Smooth muscle cell (in vitro differentiated cells): Measurements from ENCODE around the gene RPRML. TPM values are rescaled to one million over a fixed set of nuclear protein-coding genes. Genes with fewer than 3 reads are reported as not detected.

Source experiments
- DNase-seq: peaks from one replicate; lab custom pipeline; 2025; ENCODE audit not compliant: unreplicated experiment; lab: John Stamatoyannopoulos, UW
- H2AFZ ChIP-seq: fragments of 200-600 bp; sonication (generic); 2 replicates; pipeline ENCODE4 v1.6.0; 2016; ENCODE audit warnings: antibody characterized with exemption, low read depth, mild to moderate bottlenecking
- H3F3A ChIP-seq: fragments of 200-600 bp; sonication (generic); 2 replicates; pipeline ENCODE4 v1.6.0; 2017; ENCODE audit warnings: antibody characterized with exemption, low read depth
- H3K27ac ChIP-seq: fragments of 200-600 bp; sonication (generic); 2 replicates; pipeline ENCODE4 v1.5.1; 2016; ENCODE audit warnings: low read depth, mild to moderate bottlenecking
- H3K27me3 ChIP-seq: fragments of 200-600 bp; sonication (generic); 2 replicates; pipeline ENCODE4 v1.6.1; 2016; ENCODE audit warnings: low read depth, mild to moderate bottlenecking
- H3K36me3 ChIP-seq: fragments of 200-600 bp; sonication (generic); 2 replicates; pipeline ENCODE4 v1.5.1; 2016; ENCODE audit warnings: low read depth
- H3K4me1 ChIP-seq: fragments of 200-600 bp; sonication (generic); 2 replicates; pipeline ENCODE4 v1.5.1; 2016; ENCODE audit warnings: low read depth
- H3K4me2 ChIP-seq: fragments of 200-600 bp; sonication (generic); 2 replicates; pipeline ENCODE4 v1.6.0; 2016; ENCODE audit warnings: mild to moderate bottlenecking
- H3K4me3 ChIP-seq: fragments of 200-600 bp; sonication (generic); 2 replicates; pipeline ENCODE4 v1.5.1; 2016; ENCODE audit warnings: mild to moderate bottlenecking
- H3K79me2 ChIP-seq: fragments of 200-600 bp; sonication (generic); 2 replicates; pipeline ENCODE4 v1.6.0; 2016; ENCODE audit warnings: low read depth, mild to moderate bottlenecking
- H3K9ac ChIP-seq: fragments of 200-600 bp; sonication (generic); 2 replicates; pipeline ENCODE4 v1.6.0; 2016; ENCODE audit warnings: low read depth
- H3K9me3 ChIP-seq: fragments of 200-600 bp; sonication (generic); replicated peaks from 2 replicates; pipeline ENCODE4 v1.5.1; 2016; ENCODE audit warnings: low read depth
- H4K20me1 ChIP-seq: fragments of 200-600 bp; sonication (generic); 2 replicates; pipeline ENCODE4 v1.6.0; 2016; ENCODE audit warnings: low read depth
- WGBS: methylation state at CpG from one replicate; pipeline ENCODE4 v1.1.7; 2016; ENCODE audit warnings: low lambda C conversion rate; 5-methylcytosine and 5-hydroxymethylcytosine counted together
- polyA plus RNA-seq: library from polyadenylated mRNA; unstranded; fragments of >200 nt; fragmentation: Nextera tagmentation; extraction: Ambion mirVana; gene quantifications from 2 replicates; pipeline ENCODE4 v1.2.1, GENCODE V29; 2016
- total RNA-seq: library from RNA; depleted of rRNA; stranded (reverse); fragments of >200 nt; gene quantifications from 2 replicates; pipeline ENCODE4 v1.2.3, GENCODE V29; 2014
- TF ChIP-seq, protein P1 (sequence below): fragments of 200-600 bp; sonication (generic); IDR thresholded peaks from 2 replicates; pipeline ENCODE4 v1.5.1; 2017; ENCODE audit warnings: borderline replicate concordance, mild to moderate bottlenecking, antibody characterized with exemption; ENCODE audit not compliant: insufficient read depth, poor library complexity, severe bottlenecking

RPRML gene
- total and polyA plus RNA-seq, 2 experiments from 2014 or later = not detected

DNA sequence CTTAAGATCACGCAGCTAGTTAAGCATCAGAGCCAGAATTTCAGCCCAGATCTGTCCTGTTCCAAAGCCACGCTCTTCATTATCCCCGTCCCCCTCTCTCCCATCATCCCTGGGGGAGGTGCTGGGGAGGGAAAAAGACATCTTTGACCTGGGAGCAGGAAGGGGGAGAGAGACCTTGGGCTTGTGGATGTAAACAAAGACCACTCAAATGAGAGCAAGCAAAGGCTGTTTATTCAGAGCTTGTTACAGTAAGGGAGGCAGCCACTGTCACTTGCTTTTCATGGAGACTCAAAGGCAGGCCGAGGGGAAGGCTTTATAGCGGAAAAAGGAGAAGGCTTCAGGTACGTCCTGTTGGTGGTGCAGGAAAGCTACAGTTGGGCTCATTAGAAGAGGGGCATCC, 3.5 kb upstream of the RPRML start:
- H3K4me3 ChIP-seq = no peak overlapping the region
- no peak overlapping the region for H3K9ac ChIP-seq
- WGBS = 81% methylated on average over 6 of the region's 6 CpGs
- H3F3A ChIP-seq = no peaks in the 10 kb centered on the region
- H4K20me1 ChIP-seq = peaks cover 5% of the 10 kb centered on the region
- H3K27me3 ChIP-seq = peaks cover 58% of the 10 kb centered on the region
- TF ChIP-seq, protein P1, sequence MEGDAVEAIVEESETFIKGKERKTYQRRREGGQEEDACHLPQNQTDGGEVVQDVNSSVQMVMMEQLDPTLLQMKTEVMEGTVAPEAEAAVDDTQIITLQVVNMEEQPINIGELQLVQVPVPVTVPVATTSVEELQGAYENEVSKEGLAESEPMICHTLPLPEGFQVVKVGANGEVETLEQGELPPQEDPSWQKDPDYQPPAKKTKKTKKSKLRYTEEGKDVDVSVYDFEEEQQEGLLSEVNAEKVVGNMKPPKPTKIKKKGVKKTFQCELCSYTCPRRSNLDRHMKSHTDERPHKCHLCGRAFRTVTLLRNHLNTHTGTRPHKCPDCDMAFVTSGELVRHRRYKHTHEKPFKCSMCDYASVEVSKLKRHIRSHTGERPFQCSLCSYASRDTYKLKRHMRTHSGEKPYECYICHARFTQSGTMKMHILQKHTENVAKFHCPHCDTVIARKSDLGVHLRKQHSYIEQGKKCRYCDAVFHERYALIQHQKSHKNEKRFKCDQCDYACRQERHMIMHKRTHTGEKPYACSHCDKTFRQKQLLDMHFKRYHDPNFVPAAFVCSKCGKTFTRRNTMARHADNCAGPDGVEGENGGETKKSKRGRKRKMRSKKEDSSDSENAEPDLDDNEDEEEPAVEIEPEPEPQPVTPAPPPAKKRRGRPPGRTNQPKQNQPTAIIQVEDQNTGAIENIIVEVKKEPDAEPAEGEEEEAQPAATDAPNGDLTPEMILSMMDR = no peak
- H2AFZ ChIP-seq = no peak overlapping the region
- no peak overlapping the region for H3K27ac ChIP-seq
- H3K9me3 ChIP-seq = no peaks in the 10 kb centered on the region
- H3K79me2 ChIP-seq = no peaks in the 10 kb centered on the region
- no peaks in the 10 kb centered on the region for H3K36me3 ChIP-seq
- no peak for DNase-seq
- no peak overlapping the region for H3K4me2 ChIP-seq
- peaks cover 14% of the 10 kb centered on the region for H3K4me1 ChIP-seq

DNA sequence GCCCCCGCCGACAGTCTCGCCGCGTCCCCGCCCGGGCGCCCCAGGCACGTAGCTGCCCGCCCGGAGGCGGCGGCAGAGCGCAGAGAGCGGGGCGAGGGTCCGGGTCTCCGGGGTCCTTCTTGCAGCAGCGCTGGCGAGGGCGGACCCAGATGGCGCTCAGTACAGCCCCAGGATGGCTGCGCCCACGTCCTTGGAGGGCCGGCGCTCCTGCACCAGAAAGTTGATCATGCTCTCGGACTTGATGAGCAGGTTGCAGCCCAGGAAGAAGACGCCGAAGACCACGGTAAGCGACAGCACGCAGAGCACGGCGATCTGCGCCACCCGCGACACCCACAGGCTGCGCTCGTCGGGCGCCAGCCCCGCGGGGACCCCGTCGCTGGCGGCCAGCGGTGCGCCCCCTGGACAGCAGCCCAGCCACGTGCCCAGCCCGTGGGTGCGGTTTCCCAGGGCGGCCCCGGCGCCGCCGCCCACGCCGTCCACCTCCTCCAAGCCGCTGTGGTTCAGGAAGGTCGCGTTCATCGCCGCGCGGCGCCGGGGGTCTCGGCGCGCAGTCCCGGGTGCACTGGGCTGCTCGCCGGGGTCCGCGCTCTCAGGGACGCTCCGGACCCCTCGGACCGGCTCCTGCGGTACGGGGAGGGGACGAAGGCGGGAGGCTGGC, 435 bp downstream of the RPRML start:
- Histone ChIP-seq H3K4me2 (peak overlapping the region; percentile 98), H3F3A (no peaks in the 10 kb centered on the region), H3K27me3 (peaks cover 71% of the 10 kb centered on the region), H3K4me1 (peaks cover 18% of the 10 kb centered on the region), H4K20me1 (peaks cover 15% of the 10 kb centered on the region), H3K79me2 (no peaks in the 10 kb centered on the region), H3K9me3 (no peaks in the 10 kb centered on the region), H3K9ac (no peak overlapping the region), H3K4me3 (peak overlapping the region; percentile 54), H3K27ac (no peak overlapping the region), H2AFZ (no peak overlapping the region), H3K36me3 (no peaks in the 10 kb centered on the region)
- no peak for DNase-seq
- 2% methylated on average over 80 of the region's 83 CpGs for WGBS
- TF ChIP-seq, protein P1 = no peak

DNA sequence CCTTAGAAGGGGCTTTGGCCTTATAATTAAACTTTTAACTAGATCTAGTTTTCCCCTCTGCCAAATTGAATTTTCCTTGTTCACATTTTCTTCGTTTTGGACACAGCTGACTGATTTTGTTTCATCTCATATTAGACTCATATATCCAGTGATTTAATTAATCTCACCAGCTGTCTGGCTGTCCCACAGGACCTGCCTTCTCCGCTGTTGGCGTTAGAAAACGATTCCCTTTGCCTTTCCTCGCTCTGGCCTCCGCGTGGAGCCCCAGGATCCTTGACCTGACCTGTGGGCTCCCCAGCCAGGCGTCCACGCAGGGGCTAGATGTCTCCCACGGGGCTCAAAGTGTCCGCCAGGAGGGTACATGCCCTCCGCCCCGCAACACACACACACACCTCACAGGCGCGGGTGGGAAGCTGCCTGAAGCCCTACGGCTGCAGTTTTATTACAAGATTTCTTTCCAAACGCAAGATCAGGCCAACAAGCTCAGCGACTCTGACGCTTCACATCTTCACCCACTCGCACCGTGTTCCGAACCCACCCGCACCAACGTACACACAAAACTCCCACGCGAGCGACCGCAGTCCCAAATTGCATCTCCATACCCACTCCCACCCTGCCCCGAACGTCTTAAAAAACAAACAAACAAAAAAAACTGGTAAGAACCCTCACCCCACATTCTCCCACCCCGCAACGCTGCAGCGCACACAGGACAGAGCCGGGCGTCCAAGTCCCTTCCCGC, 1.1 kb downstream of the RPRML start:
- no peaks in the 10 kb centered on the region for H3K36me3 ChIP-seq
- H3K79me2 ChIP-seq = no peaks in the 10 kb centered on the region
- TF ChIP-seq, protein P1 = no peak
- no peak overlapping the region for H3K27ac ChIP-seq
- peaks cover 15% of the 10 kb centered on the region for H4K20me1 ChIP-seq
- H3K4me2 ChIP-seq = peak overlapping the region; percentile 98
- no peak overlapping the region for H2AFZ ChIP-seq
- no peak overlapping the region for H3K9ac ChIP-seq
- no peak for DNase-seq
- H3K4me1 ChIP-seq = peaks cover 18% of the 10 kb centered on the region
- peak overlapping the region; percentile 54 for H3K4me3 ChIP-seq
- H3K27me3 ChIP-seq = peaks cover 71% of the 10 kb centered on the region
- H3K9me3 ChIP-seq = no peaks in the 10 kb centered on the region
- 14% methylated on average over 33 of the region's 36 CpGs for WGBS
- no peaks in the 10 kb centered on the region for H3F3A ChIP-seq
